H7 (cell line): ENCODE data around the gene AUTS2. TPM values are rescaled to one million over a fixed set of nuclear protein-coding genes. Genes with fewer than 3 reads are reported as not detected.

ENCODE experiments used
- DNase-seq: peaks from one replicate; pipeline ENCODE4 v3.0.0; 2012
- H3K27me3 ChIP-seq: 2 replicates; pipeline ENCODE4 v1.6.0; 2011; ENCODE audit warnings: mild to moderate bottlenecking, low read length; ENCODE audit not compliant: control insufficient read depth, insufficient read depth
- H3K36me3 ChIP-seq: replicated peaks from 2 replicates; pipeline ENCODE4 v1.5.1; 2011; ENCODE audit warnings: low read length; ENCODE audit not compliant: control insufficient read depth, insufficient read depth
- H3K4me3 ChIP-seq: 2 replicates; pipeline ENCODE4 v1.5.1; 2011; ENCODE audit warnings: low read depth, mild to moderate bottlenecking, control low read depth, low read length, moderate library complexity; ENCODE audit not compliant: insufficient read depth
- total RNA-seq: library from RNA; depleted of rRNA; stranded (reverse); fragments of >200 nt; shearing (Covaris generic); gene quantifications from 2 replicates; pipeline ENCODE4 v1.2.3, GENCODE V29; 2014

The AUTS2 gene
- total RNA-seq, 1 experiment from 2014 or later = 16.1 TPM

- DNase-seq = no peak
- no peaks in the 10 kb centered on the region for H3K27me3 ChIP-seq
- no peaks in the 10 kb centered on the region for H3K36me3 ChIP-seq
- no peak overlapping the region for H3K4me3 ChIP-seq
These were observed 858.4 kb downstream of the AUTS2 start for GRCh38 chr7:70456719-70457118.

GRCh38 chr7:70457482-70457881, 859.2 kb downstream of the AUTS2 start:
- Histone ChIP-seq H3K36me3 (no peaks in the 10 kb centered on the region), H3K27me3 (no peaks in the 10 kb centered on the region), H3K4me3 (no peak overlapping the region)
- no peak for DNase-seq

- H3K4me3 ChIP-seq = no peak overlapping the region
- H3K36me3 ChIP-seq = no peaks in the 10 kb centered on the region
- no peak for DNase-seq
- H3K27me3 ChIP-seq = no peaks in the 10 kb centered on the region
These were observed 859.8 kb downstream of the AUTS2 start for GRCh38 chr7:70457883-70458680.

DNA sequence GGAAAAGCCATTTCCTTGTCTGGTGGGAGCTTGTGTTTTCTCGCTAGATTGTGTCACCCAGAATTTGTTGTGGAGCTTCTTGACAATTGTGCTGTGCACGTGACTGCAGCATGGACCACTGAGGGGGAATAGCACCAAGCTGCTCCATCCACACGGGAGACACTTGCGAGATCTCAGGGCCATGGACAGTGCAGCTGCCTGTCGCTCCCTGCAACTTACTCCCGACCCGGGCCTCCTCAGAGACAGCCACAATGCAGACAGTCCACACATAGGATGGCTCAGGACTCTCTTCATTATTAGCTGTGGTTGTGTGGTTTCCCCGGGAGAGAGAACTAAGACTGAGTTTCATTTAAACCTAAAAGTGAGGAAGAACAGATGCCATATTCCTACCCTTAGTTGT, 860.5 kb downstream of the AUTS2 start:
- Histone ChIP-seq H3K36me3 (no peaks in the 10 kb centered on the region), H3K4me3 (no peak overlapping the region), H3K27me3 (no peaks in the 10 kb centered on the region)
- DNase-seq = no peak

GRCh38 chr7:70459546-70459945, 861.3 kb downstream of the AUTS2 start:
- Histone ChIP-seq H3K4me3 (no peak overlapping the region), H3K36me3 (no peaks in the 10 kb centered on the region), H3K27me3 (no peaks in the 10 kb centered on the region)
- DNase-seq = no peak

DNA sequence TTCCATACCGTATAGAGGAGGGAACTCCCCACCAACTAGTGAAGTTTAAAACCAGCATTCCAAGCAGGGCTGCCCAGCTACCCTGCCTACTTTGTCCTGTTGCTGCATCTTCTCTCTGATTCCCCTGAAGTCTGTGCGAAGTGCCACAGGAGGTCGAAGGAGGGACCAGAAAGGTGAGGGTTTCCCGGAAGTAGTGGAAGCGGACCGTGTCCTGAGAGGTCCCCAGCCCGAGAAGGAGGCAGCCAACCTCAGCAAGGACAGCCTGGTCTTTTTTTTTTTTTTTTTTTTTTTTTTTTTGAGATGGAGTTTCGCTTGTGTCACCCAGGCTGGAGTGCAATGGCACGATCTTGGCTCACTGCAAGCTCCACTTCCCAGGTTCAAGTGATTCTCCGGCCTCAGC, 861.8 kb downstream of the AUTS2 start:
- H3K36me3 ChIP-seq = no peaks in the 10 kb centered on the region

GRCh38 chr7:70460562-70460961, 862.3 kb downstream of the AUTS2 start:
- no peak for DNase-seq
- no peaks in the 10 kb centered on the region for H3K27me3 ChIP-seq
- H3K4me3 ChIP-seq = no peak overlapping the region
- H3K36me3 ChIP-seq = no peaks in the 10 kb centered on the region

More for the DNA sequence above, 861.8 kb downstream of the AUTS2 start:
- Histone ChIP-seq H3K4me3 (no peak overlapping the region), H3K27me3 (no peaks in the 10 kb centered on the region)
- DNase-seq = no peak

- no peaks in the 10 kb centered on the region for H3K27me3 ChIP-seq
- H3K4me3 ChIP-seq = no peak overlapping the region
- H3K36me3 ChIP-seq = no peaks in the 10 kb centered on the region
- DNase-seq = no peak
These were observed 865.2 kb downstream of the AUTS2 start for GRCh38 chr7:70463352-70463938.

DNA sequence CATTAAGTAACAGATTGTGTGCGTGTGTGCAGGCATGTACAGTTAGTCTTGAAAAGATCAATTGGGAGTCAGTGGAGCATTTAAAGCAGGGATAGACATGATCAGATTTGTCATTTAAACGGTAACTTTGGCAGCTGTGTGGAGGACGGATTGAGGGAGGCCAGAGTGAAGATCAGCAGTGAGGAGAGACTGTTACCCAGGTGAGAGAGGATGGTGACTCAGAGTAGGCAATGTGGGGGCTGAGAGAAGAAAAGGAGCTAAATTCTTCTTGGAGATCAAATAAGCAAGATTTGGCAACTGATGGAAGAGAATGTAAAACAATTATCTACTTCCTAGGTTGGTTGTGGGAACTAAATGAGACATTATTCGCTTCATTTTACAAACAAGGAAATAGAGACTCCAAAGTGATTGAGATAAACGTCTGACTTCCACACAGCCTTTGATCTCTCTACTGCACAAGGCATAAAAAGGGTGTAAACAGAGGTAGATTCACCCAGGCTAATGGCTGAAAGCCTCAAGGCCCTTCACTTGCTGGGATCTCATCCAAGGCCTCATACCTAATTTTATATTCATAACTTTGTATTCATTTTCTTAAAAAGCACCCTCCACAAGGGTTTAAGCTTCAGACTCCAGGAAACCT, 868.6 kb downstream of the AUTS2 start:
- Histone ChIP-seq H3K27me3 (no peaks in the 10 kb centered on the region), H3K36me3 (no peaks in the 10 kb centered on the region), H3K4me3 (no peak overlapping the region)
- no peak for DNase-seq

DNA sequence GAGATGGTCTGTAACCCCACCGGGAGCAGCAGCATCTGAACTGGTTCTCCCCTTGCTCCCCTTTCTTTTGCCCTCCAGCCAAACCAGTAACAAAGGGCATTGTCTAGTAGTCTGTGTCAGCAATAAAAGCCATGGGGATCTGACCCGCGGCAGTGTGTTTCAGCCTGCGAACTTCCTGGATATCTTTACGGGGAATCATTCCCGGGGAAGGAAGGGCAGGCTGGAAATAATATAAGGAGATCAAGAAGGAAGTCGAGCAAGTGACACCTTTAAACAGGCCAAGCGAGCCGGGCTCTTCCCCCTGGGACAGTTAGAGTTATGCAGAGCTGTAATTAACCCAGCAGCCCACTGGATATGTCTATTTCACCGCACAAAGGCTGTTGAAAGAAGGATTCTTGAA, 872.5 kb downstream of the AUTS2 start:
- H3K36me3 ChIP-seq = no peaks in the 10 kb centered on the region
- DNase-seq = no peak
- no peak overlapping the region for H3K4me3 ChIP-seq
- H3K27me3 ChIP-seq = no peaks in the 10 kb centered on the region

GRCh38 chr7:70472601-70473237, 874.4 kb downstream of the AUTS2 start:
- Histone ChIP-seq H3K27me3 (no peaks in the 10 kb centered on the region), H3K36me3 (no peaks in the 10 kb centered on the region), H3K4me3 (no peak overlapping the region)
- DNase-seq = no peak

DNA sequence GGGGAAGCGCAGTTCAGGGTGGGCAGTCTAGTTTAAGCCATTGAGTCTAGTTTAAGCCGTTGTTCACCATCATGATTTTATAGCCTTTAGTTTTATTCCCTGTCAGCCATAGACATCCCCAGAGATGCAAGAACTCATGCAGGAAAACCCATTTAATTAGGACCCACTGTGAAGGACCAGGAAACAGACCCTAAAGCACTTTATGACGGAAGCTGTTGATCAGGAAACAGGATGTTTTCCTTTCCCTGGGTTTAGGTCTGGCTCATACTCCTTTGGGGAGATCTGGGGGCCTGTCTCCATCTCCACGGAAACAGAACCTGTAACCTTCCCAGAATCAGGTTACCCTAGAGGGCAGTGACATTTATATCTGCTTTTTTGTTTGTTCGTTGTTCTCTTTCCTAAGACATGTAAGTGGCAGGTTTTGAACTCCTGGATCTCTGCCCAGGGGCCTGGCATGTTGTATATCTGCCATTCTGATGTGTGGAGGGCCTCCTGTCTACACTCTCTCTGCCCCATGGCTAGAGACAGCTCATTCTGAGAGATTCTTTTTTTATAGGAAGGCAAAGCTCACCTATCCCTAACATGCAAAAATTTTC, 876.5 kb downstream of the AUTS2 start:
- H3K27me3 ChIP-seq = no peaks in the 10 kb centered on the region
- no peak overlapping the region for H3K4me3 ChIP-seq
- no peaks in the 10 kb centered on the region for H3K36me3 ChIP-seq
- no peak for DNase-seq

GRCh38 chr7:70477036-70478010, 879.0 kb downstream of the AUTS2 start:
- Histone ChIP-seq H3K4me3 (no peak overlapping the region), H3K36me3 (no peaks in the 10 kb centered on the region), H3K27me3 (no peaks in the 10 kb centered on the region)
- DNase-seq = no peak
